Loucy (cell line): ENCODE measurements around the gene CRTAC1.

Experiments
- H2AFZ ChIP-seq: fragments of 200-600 bp; sonication (generic); 2 replicates; pipeline ENCODE4 v1.6.0; 2016; ENCODE audit warnings: antibody characterized with exemption, mild to moderate bottlenecking, low read length, moderate library complexity
- H3F3A ChIP-seq: fragments of 200-600 bp; 2 replicates; pipeline ENCODE4 v1.6.0; 2016; ENCODE audit warnings: antibody characterized with exemption, low read depth, mild to moderate bottlenecking
- H3K27me3 ChIP-seq: fragments of 200-600 bp; sonication (generic); 2 replicates; pipeline ENCODE4 v1.6.1; 2014; ENCODE audit warnings: low read length, mild to moderate bottlenecking; ENCODE audit not compliant: insufficient read depth, poor library complexity, severe bottlenecking
- H3K36me3 ChIP-seq: fragments of 200-600 bp; sonication (generic); 2 replicates; pipeline ENCODE4 v1.6.1; 2016; ENCODE audit warnings: low read length; ENCODE audit not compliant: insufficient read depth
- H3K4me1 ChIP-seq: fragments of 200-600 bp; sonication (generic); 2 replicates; pipeline ENCODE4 v1.5.1; 2014; ENCODE audit warnings: low read length, mild to moderate bottlenecking; ENCODE audit not compliant: insufficient read depth, poor library complexity, severe bottlenecking
- H3K4me2 ChIP-seq: fragments of 200-600 bp; sonication (generic); 2 replicates; pipeline ENCODE4 v1.6.0; 2014; ENCODE audit warnings: antibody characterized with exemption, low read length, low read depth, mild to moderate bottlenecking; ENCODE audit not compliant: poor library complexity, severe bottlenecking
- H3K4me3 ChIP-seq: fragments of 200-600 bp; sonication (generic); 2 replicates; pipeline ENCODE4 v1.5.1; 2014; ENCODE audit warnings: low read length, mild to moderate bottlenecking, mixed read lengths; ENCODE audit not compliant: poor library complexity, severe bottlenecking
- H3K79me2 ChIP-seq: fragments of 200-600 bp; sonication (generic); 2 replicates; pipeline ENCODE4 v1.6.1; 2014; ENCODE audit warnings: low read length; ENCODE audit not compliant: insufficient read depth
- H3K9ac ChIP-seq: fragments of 200-600 bp; sonication (generic); 2 replicates; pipeline ENCODE4 v1.6.0; 2014; ENCODE audit warnings: mild to moderate bottlenecking, low read depth, low read length, moderate library complexity; ENCODE audit not compliant: poor library complexity, severe bottlenecking
- H3K9me2 ChIP-seq: fragments of 200-600 bp; sonication (generic); replicated peaks from 2 replicates; pipeline ENCODE4 v1.6.1; 2016; ENCODE audit warnings: low read depth, low read length, mixed read lengths
- H3K9me3 ChIP-seq: fragments of 200-600 bp; sonication (generic); 2 replicates; pipeline ENCODE4 v1.6.1; 2014; ENCODE audit warnings: mild to moderate bottlenecking, antibody characterized with exemption, low read length, low read depth; ENCODE audit not compliant: insufficient read depth
- H4K20me1 ChIP-seq: fragments of 200-600 bp; sonication (generic); 2 replicates; pipeline ENCODE4 v1.6.0; 2014; ENCODE audit warnings: antibody characterized with exemption, low read length, mild to moderate bottlenecking; ENCODE audit not compliant: insufficient read depth, poor library complexity, severe bottlenecking
- EZH2phosphoT487 ChIP-seq: fragments of 200-600 bp; IDR thresholded peaks from 2 replicates; pipeline ENCODE4 v1.6.1; 2018; ENCODE audit warnings: antibody characterized with exemption, mild to moderate bottlenecking, moderate library complexity, borderline replicate concordance
- TF ChIP-seq, protein P1 (sequence below): fragments of 200-600 bp; sonication (generic); conservative IDR thresholded peaks from 2 replicates; pipeline ENCODE4 v1.5.1; 2014; ENCODE audit warnings: mild to moderate bottlenecking, antibody characterized with exemption, low read length

Gene CRTAC1

DNA sequence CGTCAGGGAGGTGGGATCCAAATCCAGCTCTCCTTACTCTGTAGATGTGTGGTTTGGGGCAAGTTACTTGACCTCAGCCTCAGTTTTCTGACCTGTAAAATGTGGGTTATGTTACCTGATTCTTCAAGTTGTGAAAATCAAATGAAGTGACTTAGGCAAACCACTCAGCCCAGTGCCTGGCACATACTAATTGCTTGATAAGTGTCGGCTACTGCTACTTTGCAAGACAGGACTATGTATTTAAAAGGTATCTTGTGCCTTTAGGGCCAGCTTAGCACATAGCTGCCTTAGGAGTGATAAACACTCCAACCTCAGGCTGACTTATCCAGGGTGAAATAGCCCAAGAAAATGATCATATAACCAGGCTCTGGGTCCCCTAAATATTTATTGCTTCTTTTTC is 137.9 kb downstream of the CRTAC1 start:
- H2AFZ ChIP-seq, result no peak overlapping the region
- H3K9ac ChIP-seq, result no peak overlapping the region
- no peaks in the 10 kb centered on the region for H3K9me3 ChIP-seq
- H3K4me2 ChIP-seq, result no peak overlapping the region
- no peaks in the 10 kb centered on the region for H3K4me1 ChIP-seq
- no peaks in the 10 kb centered on the region for H4K20me1 ChIP-seq
- no peaks in the 10 kb centered on the region for H3K9me2 ChIP-seq
- no peaks in the 10 kb centered on the region for H3K27me3 ChIP-seq
- H3K36me3 ChIP-seq, result no peaks in the 10 kb centered on the region
- H3F3A ChIP-seq, result no peaks in the 10 kb centered on the region
- TF ChIP-seq EZH2phosphoT487, result no peak
- TF ChIP-seq, protein P1, sequence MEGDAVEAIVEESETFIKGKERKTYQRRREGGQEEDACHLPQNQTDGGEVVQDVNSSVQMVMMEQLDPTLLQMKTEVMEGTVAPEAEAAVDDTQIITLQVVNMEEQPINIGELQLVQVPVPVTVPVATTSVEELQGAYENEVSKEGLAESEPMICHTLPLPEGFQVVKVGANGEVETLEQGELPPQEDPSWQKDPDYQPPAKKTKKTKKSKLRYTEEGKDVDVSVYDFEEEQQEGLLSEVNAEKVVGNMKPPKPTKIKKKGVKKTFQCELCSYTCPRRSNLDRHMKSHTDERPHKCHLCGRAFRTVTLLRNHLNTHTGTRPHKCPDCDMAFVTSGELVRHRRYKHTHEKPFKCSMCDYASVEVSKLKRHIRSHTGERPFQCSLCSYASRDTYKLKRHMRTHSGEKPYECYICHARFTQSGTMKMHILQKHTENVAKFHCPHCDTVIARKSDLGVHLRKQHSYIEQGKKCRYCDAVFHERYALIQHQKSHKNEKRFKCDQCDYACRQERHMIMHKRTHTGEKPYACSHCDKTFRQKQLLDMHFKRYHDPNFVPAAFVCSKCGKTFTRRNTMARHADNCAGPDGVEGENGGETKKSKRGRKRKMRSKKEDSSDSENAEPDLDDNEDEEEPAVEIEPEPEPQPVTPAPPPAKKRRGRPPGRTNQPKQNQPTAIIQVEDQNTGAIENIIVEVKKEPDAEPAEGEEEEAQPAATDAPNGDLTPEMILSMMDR, result no peak
- no peak overlapping the region for H3K4me3 ChIP-seq
- no peaks in the 10 kb centered on the region for H3K79me2 ChIP-seq

DNA sequence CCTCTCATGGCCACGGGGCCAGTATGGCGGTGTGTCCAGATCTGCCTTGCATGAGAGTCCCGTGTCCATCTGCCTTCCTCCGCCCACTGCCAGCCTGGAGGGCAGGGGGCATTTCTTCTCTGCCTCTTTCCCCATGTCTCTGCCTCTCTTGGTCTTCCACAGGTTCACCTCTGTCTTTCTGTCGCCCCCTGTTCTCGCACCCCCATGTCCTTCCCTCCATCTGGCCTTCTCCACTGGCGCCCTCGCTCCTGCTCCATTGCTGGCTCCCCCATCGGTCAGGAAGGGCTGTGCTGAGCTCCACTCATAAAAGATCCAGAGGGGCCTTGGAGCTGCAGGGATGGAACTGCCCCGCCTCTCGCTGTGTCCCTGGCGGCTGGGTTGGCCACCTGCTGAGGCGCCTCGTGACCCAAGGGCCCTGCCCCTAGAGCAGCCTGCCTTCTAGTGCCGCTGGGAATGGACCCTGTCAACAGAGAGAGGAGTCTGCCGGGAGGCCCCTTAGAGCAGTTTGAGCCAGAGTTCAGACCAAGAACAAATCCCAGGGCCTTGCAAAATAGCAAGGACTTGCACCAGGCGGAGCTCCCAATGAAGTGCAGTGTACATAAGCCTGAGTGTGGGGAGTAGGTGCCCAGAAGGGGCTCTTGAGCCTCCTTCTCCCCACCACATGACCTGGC is 138.8 kb downstream of the CRTAC1 start:
- H3K9me3 ChIP-seq, result no peaks in the 10 kb centered on the region
- no peaks in the 10 kb centered on the region for H3K4me1 ChIP-seq
- H4K20me1 ChIP-seq, result no peaks in the 10 kb centered on the region
- no peaks in the 10 kb centered on the region for H3K27me3 ChIP-seq
- TF ChIP-seq EZH2phosphoT487, result no peak
- TF ChIP-seq, protein P1, result no peak
- no peaks in the 10 kb centered on the region for H3K36me3 ChIP-seq
- H3K4me3 ChIP-seq, result no peak overlapping the region
- no peaks in the 10 kb centered on the region for H3K79me2 ChIP-seq
- H2AFZ ChIP-seq, result no peak overlapping the region
- no peak overlapping the region for H3K9ac ChIP-seq
- no peaks in the 10 kb centered on the region for H3F3A ChIP-seq
- no peaks in the 10 kb centered on the region for H3K9me2 ChIP-seq
- H3K4me2 ChIP-seq, result no peak overlapping the region

DNA sequence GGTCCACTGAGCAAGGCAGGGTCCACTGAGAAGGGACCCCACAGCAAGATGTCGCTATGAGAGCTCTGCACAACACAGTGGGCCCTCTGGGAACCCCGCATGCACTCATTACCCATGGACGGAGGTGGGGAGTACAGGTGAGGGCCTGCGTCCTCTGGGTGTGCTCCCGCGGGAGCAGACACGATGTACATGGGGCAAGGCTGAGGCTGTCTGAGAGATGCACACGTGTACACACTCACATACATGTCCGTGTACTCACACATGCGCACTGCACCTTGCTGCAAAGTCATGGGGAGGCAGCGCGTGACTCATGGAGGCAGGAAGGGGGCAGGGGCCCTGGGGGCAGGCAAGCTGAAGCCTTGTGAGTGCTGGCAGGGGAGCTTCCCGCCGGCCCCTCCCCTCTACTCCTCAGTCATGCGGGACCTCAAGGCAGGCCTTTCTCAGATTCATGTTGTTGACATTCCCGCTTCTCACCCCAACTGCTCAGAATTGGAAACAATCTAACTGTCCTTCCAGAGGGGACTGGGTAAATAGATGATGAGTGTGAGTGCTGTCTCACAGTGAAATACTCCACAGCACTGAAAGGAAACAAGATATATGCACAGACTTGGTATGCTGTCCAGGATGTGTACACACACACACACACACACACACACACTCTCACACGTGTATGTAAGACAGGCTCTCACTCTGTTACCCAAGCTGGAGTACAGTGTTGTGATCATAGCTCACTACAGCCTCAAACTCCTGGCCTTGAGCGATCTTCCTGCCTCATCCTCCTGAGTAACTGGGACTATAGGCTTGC is 140.8 kb downstream of the CRTAC1 start:
- no peak overlapping the region for H3K4me2 ChIP-seq
- no peaks in the 10 kb centered on the region for H4K20me1 ChIP-seq
- no peak overlapping the region for H3K9ac ChIP-seq
- TF ChIP-seq EZH2phosphoT487, result no peak
- TF ChIP-seq, protein P1, result no peak
- no peaks in the 10 kb centered on the region for H3K4me1 ChIP-seq
- no peaks in the 10 kb centered on the region for H3F3A ChIP-seq
- no peaks in the 10 kb centered on the region for H3K36me3 ChIP-seq
- H3K4me3 ChIP-seq, result no peak overlapping the region
- H3K9me3 ChIP-seq, result no peaks in the 10 kb centered on the region
- no peak overlapping the region for H2AFZ ChIP-seq
- H3K79me2 ChIP-seq, result no peaks in the 10 kb centered on the region
- no peaks in the 10 kb centered on the region for H3K9me2 ChIP-seq
- H3K27me3 ChIP-seq, result no peaks in the 10 kb centered on the region
